Measurements from ENCODE around the gene SNAPC2. TPM values are rescaled to one million over a fixed set of nuclear protein-coding genes. Genes with fewer than 3 reads are reported as not detected.

The SNAPC2 gene
- total RNA-seq, 2 donors from 2014 or later: 14.1 to 16.5 TPM

- Histone ChIP-seq H3K27me3 (no peaks in the 10 kb centered on the region), H3K36me3 (no peaks in the 10 kb centered on the region), H3K9me3 (no peaks in the 10 kb centered on the region), H3K4me3 (no peak overlapping the region), H3K4me1 (no peaks in the 10 kb centered on the region), H3K27ac (no peak overlapping the region)
- no peak for TF ChIP-seq CTCF (IDR thresholded peaks at IDR 0.05)
- no peak for DNase-seq (ENCODE audit: low spot score)
Observed at GRCh38 chr19:7879836-7880235, 40.3 kb upstream of the SNAPC2 start.

- Histone ChIP-seq H3K4me1 (no peaks in the 10 kb centered on the region), H3K36me3 (no peaks in the 10 kb centered on the region), H3K9me3 (no peaks in the 10 kb centered on the region), H3K27ac (no peak overlapping the region), H3K27me3 (no peaks in the 10 kb centered on the region), H3K4me3 (no peak overlapping the region)
- no peak for DNase-seq (ENCODE audit: low spot score)
- TF ChIP-seq CTCF (IDR thresholded peaks at IDR 0.05): no peak
Observed at GRCh38 chr19:7881910-7882309, 38.2 kb upstream of the SNAPC2 start.

- H3K27ac ChIP-seq: no peak overlapping the region
- TF ChIP-seq CTCF (IDR thresholded peaks at IDR 0.05): no peak
- peaks cover 0 to 2% of the 10 kb centered on the region in 2 donors for H3K4me1 ChIP-seq
- H3K4me3 ChIP-seq: no peak overlapping the region
- DNase-seq (ENCODE audit: low spot score): no peak
- no peaks in the 10 kb centered on the region for H3K36me3 ChIP-seq
- H3K9me3 ChIP-seq: no peaks in the 10 kb centered on the region
- peaks cover 0 to 2% of the 10 kb centered on the region in 2 donors for H3K27me3 ChIP-seq
Observed at GRCh38 chr19:7883105-7883504, 37.0 kb upstream of the SNAPC2 start.

- Histone ChIP-seq H3K9me3 (no peaks in the 10 kb centered on the region), H3K4me1 (peaks cover 0 to 9% of the 10 kb centered on the region in 2 donors), H3K4me3 (no peak overlapping the region), H3K27me3 (peaks cover 0 to 6% of the 10 kb centered on the region in 2 donors), H3K27ac (no peak overlapping the region), H3K36me3 (no peaks in the 10 kb centered on the region)
- no peak for DNase-seq (ENCODE audit: low spot score)
- no peak for TF ChIP-seq CTCF (IDR thresholded peaks at IDR 0.05)
Observed at GRCh38 chr19:7883796-7884570, 36.2 kb upstream of the SNAPC2 start.

- Histone ChIP-seq H3K9me3 (no peaks in the 10 kb centered on the region), H3K4me3 (no peak overlapping the region), H3K27ac (no peak overlapping the region), H3K27me3 (peaks cover 0 to 6% of the 10 kb centered on the region in 2 donors), H3K4me1 (peaks cover 0 to 9% of the 10 kb centered on the region in 2 donors), H3K36me3 (no peaks in the 10 kb centered on the region)
- TF ChIP-seq CTCF (IDR thresholded peaks at IDR 0.05): no peak
- no peak for DNase-seq (ENCODE audit: low spot score)
Observed at GRCh38 chr19:7885818-7886217, 34.3 kb upstream of the SNAPC2 start.
